ENCODE data around the gene METTL2B.
A peak's percentile ranks its signal among the peaks of the same experiment; 100 is the strongest.

Gene METTL2B

GRCh38 chr7:128476402-128477335 is at the start of gene METTL2B:
Gene METTL2B (plus strand): TSS chr7:128476748. CDS start chr7:128476766, 18 bp downstream.
- DNase-seq = peak; percentile 95

DNA sequence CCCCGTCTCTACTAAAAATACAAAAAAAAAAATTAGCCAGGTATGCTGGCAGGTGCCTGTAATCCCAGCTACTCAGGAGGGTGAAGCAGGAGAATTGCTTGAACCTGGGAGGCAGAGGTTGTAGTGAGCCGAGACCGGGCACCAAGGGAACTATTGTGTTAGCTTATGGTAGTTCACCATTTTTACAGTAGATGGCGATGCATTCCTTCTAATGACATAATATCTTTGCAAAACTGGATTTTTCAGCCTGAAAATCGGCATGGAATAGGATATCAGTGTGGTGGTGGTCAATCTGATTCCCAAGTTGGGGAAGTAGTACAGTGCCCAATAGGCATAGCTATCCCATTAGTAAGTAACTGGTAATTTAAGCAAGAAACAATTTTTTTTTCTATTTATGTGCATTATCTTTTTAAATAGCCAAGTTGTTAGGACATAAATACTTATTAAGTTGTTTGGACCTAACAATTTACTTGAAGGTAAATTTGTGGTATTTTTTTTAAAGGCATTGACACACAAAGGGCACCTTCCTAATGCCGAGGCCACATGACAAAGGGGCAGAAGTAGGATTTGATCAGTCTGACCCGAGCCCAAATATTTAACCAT is 49.2 kb upstream of the METTL2B start:
- DNase-seq = peak; percentile 71

GRCh38 chr7:128430207-128430606 is 46.3 kb upstream of the METTL2B start:
- no peak for DNase-seq

DNA sequence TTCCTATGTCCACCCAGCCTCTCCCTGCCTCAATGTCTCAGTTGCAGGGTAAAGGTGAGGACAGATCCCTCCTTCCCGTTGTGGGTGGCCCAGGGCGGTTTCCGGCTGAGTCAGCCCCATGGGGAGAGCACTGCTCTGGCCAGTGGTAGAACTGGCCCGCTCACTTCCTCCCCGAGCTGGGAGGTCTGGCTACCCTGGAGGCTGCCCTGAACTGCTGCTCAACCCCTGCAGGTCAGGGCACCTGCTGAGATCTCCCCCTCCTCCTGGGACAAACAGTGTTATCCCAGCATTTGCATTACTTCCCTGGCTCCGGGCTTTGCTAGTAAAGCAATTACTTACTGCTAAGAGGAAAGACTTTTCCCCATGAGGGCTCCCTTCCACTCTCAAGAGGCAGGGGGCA is 45.3 kb upstream of the METTL2B start:
- no peak for DNase-seq

GRCh38 chr7:128431754-128432153 is 44.8 kb upstream of the METTL2B start:
- DNase-seq = no peak

DNA sequence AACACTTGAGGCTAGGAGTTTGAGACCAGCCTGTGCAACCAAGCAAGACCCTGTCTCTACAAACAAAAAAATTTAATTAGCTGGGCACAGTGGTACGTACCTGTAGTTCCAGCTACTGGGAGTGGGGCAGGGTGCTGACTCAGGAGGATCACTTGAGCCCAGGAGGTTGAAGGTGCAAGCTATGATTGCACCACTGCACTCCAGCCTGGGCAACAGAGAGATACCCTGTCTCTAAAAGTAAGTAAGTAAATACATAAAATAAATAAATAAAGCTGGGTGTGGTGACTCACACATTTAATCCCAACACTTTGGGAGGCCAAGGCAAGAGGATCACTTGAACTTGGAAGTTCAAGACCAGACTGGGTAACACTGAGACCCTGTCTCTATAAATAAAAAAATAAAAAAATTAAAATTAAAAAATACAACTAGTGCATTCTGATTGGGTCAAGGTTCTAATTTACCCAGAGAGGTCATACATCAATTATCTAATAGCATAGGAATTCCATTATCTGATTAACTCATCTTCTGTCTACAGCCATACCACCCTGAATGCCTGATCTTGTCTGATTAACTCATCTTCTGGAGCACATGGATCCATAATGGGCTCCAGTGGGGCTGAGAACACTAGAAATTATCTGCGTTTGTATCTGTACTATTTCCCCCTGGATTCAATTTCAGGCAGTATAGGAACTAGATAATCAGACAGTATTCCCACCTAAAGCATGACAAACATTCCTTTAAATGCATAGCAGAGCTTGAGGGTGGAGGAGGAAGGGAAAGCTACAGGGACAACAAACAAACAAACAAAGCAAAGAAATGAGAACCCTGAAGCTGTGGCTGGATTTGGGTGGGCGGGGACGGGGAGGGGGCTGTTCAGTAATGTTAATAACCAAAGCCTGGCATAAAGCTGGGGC is 41.9 kb upstream of the METTL2B start:
- DNase-seq = no peak

GRCh38 chr7:128435327-128435686 is 41.2 kb upstream of the METTL2B start:
- no peak for DNase-seq

GRCh38 chr7:128437426-128438332 is 38.9 kb upstream of the METTL2B start:
- no peak for DNase-seq

DNA sequence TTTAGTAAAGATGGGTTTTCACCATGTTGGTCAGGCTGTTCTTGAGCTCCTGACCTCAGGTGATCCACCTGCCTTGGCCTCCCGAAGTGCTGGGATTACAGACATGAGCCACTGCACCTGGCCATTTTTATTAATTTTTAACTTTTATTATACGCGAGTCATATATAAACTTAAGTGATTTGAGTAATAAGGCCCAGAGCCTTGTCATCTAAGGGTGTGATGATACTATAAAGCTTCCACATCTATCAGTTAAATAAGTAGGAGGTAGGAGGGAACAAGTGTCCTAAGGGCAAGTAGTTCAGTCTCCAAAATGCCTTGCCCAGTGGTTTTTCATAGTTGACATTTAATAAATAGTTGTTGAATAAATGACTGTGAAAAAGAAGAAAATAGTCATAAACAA is 34.2 kb upstream of the METTL2B start:
- no peak for DNase-seq

DNA sequence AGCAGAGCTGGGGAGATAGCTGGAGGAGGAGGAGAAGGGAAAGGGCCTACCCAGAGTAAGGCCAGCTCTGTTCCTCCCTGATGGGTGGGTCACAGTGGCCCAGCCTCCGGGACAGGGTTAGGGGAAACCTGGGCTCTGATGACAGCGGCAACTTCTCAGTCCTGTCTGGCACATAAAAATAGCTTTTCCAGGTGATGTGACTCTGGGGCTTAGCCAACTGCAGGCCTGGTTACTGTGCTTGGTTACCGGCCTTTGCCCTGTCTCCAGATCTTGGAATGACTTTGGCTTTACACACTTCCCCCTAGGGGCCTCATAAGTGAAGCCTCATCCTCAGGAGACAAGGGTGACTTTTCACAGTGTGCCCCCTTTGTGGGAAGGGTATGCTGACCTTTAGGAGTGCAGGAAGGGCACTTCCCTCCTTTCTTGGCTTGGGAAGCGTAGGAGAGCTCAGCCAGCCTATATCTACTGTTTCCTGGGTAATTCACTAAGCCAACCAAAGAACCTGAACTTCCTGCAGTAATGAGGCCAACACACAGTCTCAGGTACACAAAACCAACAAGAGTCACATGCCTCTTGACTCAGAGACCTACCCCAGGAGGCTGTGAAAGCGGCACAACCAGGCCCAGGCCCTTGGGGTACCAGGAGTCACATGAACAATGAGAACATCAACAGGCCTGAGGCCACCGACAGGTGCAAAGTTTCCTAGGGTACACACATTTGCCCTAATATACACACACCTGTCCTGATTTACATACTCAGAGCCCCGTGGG is 32.5 kb upstream of the METTL2B start:
- DNase-seq = no peak

DNA sequence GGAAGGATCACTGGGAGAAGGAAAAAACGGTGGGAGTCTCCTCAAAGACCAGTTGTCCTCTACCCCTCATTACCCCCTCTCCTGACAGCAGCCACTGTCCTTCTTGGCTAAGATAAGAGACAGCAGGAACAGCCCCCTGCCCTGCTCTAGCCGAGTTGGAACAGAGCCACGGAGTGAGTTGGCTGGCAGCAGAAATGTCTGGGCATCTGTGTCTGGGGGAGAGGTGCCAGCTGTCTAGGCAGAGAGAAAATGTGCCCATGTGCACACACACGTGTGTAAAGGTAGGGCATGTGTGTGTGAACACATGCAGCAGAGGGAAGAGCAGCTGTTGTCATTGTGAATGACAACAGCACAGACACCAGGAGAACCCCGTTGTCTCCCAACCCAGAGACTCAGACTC is 30.2 kb upstream of the METTL2B start:
- peak; percentile 79 for DNase-seq

DNA sequence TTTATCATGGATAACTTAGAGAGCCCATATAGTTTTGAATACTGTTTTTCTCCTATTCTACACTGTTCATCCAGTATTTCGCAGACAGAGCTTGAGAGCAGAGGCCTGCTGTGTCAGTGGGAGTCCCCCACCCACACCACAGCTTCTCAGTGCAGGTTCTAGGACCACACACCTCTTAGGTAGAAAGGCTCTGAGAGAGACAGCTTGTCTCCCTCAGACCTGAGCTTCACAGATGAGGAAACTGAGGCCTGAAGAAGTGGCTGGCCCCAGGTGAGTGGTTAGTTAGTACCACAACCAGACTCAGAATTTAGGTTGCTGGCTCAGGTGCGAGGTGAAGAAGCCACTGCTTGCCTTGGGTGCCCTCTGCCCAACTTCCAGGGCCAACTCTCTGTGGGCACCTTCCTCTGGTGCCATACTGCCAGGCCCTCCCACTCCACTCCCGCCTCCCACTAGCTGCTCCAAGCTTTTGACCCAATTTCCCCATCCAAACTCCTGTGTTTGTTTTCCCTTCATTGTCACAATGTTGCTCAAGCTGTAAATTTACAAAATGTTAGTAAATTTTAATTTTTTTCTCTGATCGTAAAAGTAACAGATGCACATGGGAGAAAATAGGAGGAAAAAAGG is 28.5 kb upstream of the METTL2B start:
- DNase-seq = no peak

DNA sequence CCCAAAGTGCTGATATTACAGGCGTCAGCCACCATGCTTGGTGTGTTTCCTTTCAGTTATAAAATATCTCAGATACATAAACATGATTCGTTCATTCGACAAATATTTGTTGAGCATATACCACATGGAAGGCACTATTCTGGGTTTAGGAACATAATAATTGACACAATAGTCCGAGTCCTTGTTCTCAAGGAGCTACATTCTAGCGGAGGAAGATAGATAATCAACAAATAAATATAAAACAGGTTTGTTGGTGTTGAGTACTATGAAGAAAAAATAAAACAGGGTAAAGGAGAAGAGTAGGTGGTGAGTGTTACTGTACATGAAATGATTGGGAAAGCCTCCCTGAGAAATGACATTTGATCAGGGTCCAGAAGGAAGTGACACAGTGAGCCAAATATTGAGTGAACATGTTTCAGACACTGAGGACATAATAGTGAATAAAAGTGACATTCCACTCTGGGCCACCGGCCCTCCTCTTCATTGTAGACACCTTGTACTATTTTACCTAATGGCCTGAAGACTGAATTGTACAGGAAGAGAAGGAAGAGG is 27.7 kb upstream of the METTL2B start:
- no peak for DNase-seq

DNA sequence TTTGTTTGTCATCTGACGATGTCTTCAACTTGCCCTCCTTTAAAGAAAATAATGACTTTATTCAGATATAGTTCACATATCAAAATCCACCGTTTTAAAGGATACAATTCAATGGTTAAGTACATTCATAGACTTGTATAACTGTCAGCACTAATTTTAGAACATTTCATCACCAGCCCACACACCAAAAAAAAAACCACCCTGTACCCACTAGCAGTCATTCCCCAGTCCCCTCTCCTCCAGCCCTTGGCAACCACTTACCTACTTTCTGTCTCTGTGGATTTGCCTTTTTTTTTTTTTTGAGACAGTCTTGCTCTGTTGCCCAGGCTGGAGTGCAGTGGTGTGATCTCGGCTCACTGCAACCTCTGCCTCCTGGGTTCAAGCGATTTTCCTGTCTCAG is 26.1 kb upstream of the METTL2B start:
- no peak for DNase-seq

GRCh38 chr7:128450913-128451312 is 25.6 kb upstream of the METTL2B start:
- DNase-seq = no peak

DNA sequence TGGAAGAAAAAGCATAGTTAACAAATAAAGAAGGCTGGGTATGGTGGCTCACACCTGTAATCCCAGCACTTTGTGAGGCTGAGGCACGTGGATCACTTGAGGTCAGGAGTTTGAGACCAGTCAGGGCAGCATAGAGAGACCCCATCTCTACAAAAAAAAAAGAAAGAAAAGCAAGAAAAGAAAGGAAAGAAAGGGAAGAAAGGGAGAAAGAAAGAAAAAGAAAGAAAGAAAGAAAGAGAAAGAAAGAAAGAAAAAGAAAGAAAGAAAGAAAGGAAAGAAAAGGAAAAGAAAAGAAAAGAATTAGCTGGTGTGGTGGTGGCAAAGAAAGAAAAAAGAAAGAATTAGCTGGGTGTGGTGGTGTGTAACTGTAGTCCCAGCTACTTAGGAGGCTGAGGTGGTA is 24.0 kb upstream of the METTL2B start:
- DNase-seq = no peak

- no peak for DNase-seq
Observed at GRCh38 chr7:128453836-128454804, 22.4 kb upstream of the METTL2B start.

GRCh38 chr7:128454808-128455542 is 21.6 kb upstream of the METTL2B start:
- DNase-seq = no peak
